ENCODE measurements around the gene NGLY1. TPM values are rescaled to one million over a fixed set of nuclear protein-coding genes. Genes with fewer than 3 reads are reported as not detected.
A peak's percentile ranks its signal among the peaks of the same experiment; 100 is the strongest.

The NGLY1 gene
- total RNA-seq, 1 donor from 2014 or later, result 29.9 TPM

GRCh38 chr3:25783661-25784512 lies 644 bp upstream of the NGLY1 start:
- peak; percentile 61 for DNase-seq (ENCODE audit: low read depth, low spot score)
- H3K4me3 Mint-ChIP-seq, result peak overlapping the region; percentile 90
- H3K27ac Mint-ChIP-seq (ENCODE audit: unreplicated experiment), result no peak overlapping the region
- H3K4me1 Mint-ChIP-seq, result peaks cover 35% of the 10 kb centered on the region
- H3K36me3 Mint-ChIP-seq (ENCODE audit: low read depth), result peaks cover 2% of the 10 kb centered on the region
- H3K9me3 Mint-ChIP-seq, result no peaks in the 10 kb centered on the region
- TF ChIP-seq CTCF (conservative IDR thresholded peaks at IDR 0.05), result no peak
- H3K27me3 Mint-ChIP-seq (ENCODE audit: low read depth), result no peaks in the 10 kb centered on the region

GRCh38 chr3:25782636-25782937 lies 656 bp downstream of the NGLY1 start:
- H3K4me3 Mint-ChIP-seq, result peak overlapping the region; percentile 94
- peaks cover 8% of the 10 kb centered on the region for H3K36me3 Mint-ChIP-seq (ENCODE audit: low read depth)
- no peaks in the 10 kb centered on the region for H3K9me3 Mint-ChIP-seq
- H3K27me3 Mint-ChIP-seq (ENCODE audit: low read depth), result no peaks in the 10 kb centered on the region
- DNase-seq (ENCODE audit: low read depth, low spot score), result no peak
- peaks cover 23% of the 10 kb centered on the region for H3K4me1 Mint-ChIP-seq
- no peak for TF ChIP-seq CTCF (conservative IDR thresholded peaks at IDR 0.05)
- no peak overlapping the region for H3K27ac Mint-ChIP-seq (ENCODE audit: unreplicated experiment)

GRCh38 chr3:25781758-25782594 lies 1.3 kb downstream of the NGLY1 start:
- TF ChIP-seq CTCF (conservative IDR thresholded peaks at IDR 0.05), result no peak
- no peak overlapping the region for H3K27ac Mint-ChIP-seq (ENCODE audit: unreplicated experiment)
- no peaks in the 10 kb centered on the region for H3K9me3 Mint-ChIP-seq
- H3K27me3 Mint-ChIP-seq (ENCODE audit: low read depth), result no peaks in the 10 kb centered on the region
- H3K4me1 Mint-ChIP-seq, result peaks cover 18% of the 10 kb centered on the region
- no peak for DNase-seq (ENCODE audit: low read depth, low spot score)
- peak overlapping the region; percentile 94 for H3K4me3 Mint-ChIP-seq
- peaks cover 9% of the 10 kb centered on the region for H3K36me3 Mint-ChIP-seq (ENCODE audit: low read depth)

- peaks cover 16% of the 10 kb centered on the region for H3K36me3 Mint-ChIP-seq (ENCODE audit: low read depth)
- H3K27ac Mint-ChIP-seq (ENCODE audit: unreplicated experiment), result no peak overlapping the region
- H3K4me3 Mint-ChIP-seq, result peak overlapping the region; percentile 94
- peaks cover 18% of the 10 kb centered on the region for H3K4me1 Mint-ChIP-seq
- peaks cover 3% of the 10 kb centered on the region for H3K9me3 Mint-ChIP-seq
- TF ChIP-seq CTCF (conservative IDR thresholded peaks at IDR 0.05), result no peak
- DNase-seq (ENCODE audit: low read depth, low spot score), result no peak
- no peaks in the 10 kb centered on the region for H3K27me3 Mint-ChIP-seq (ENCODE audit: low read depth)
Measured at GRCh38 chr3:25781145-25781757, 2.0 kb downstream of the NGLY1 start.

GRCh38 chr3:25780618-25781017 lies 2.6 kb downstream of the NGLY1 start:
- H3K36me3 Mint-ChIP-seq (ENCODE audit: low read depth), result peaks cover 21% of the 10 kb centered on the region
- H3K4me1 Mint-ChIP-seq, result peaks cover 18% of the 10 kb centered on the region
- H3K9me3 Mint-ChIP-seq, result peaks cover 3% of the 10 kb centered on the region
- H3K27me3 Mint-ChIP-seq (ENCODE audit: low read depth), result no peaks in the 10 kb centered on the region
- no peak overlapping the region for H3K27ac Mint-ChIP-seq (ENCODE audit: unreplicated experiment)
- H3K4me3 Mint-ChIP-seq, result peak overlapping the region; percentile 49
- TF ChIP-seq CTCF (conservative IDR thresholded peaks at IDR 0.05), result no peak
- DNase-seq (ENCODE audit: low read depth, low spot score), result no peak

Data from neural crest cell (in vitro differentiated cells).